Transverse colon (tissue), 4 donors: ENCODE data around the gene CWC25. TPM values are rescaled to one million over a fixed set of nuclear protein-coding genes. Genes with fewer than 3 reads are reported as not detected.

Source experiments
- DNase-seq: peaks from one replicate; pipeline ENCODE4 v3.0.0-alpha.2; 2019
- H3K27ac ChIP-seq, 4 donors: fragments of 200-600 bp; sonication (generic); 2 replicates each; pipeline ENCODE4 v1.5.1; 2016 to 2018; ENCODE audit warnings: inconsistent platforms in 4 of 4
- H3K27me3 ChIP-seq: fragments of 200-600 bp; sonication (generic); 2 replicates; pipeline ENCODE4 v1.5.1; 2017; ENCODE audit warnings: inconsistent platforms
- H3K36me3 ChIP-seq, 4 donors: fragments of 200-600 bp; sonication (generic); 2 replicates each; pipeline ENCODE4 v1.5.1; 2017 to 2019; ENCODE audit warnings: inconsistent platforms in 4 of 4
- H3K4me1 ChIP-seq, 4 donors: fragments of 200-600 bp; sonication (generic); 2 replicates each; pipeline ENCODE4 v1.5.1; 2017 to 2020; ENCODE audit warnings: inconsistent platforms in 4 of 4
- H3K4me3 ChIP-seq, 4 donors: fragments of 200-600 bp; sonication (generic); 1 replicate in 1 of 4; 2 replicates in 3 of 4; pipeline versions ENCODE4 v1.5.1 to v1.6.1; 2017 to 2019; ENCODE audit warnings: inconsistent platforms in 4 of 4
- H3K9me3 ChIP-seq, 2 donors: fragments of 200-600 bp; sonication (generic); 2 replicates each; pipeline ENCODE4 v1.5.1; 2017 to 2019; ENCODE audit warnings: inconsistent platforms in 2 of 2
- CTCF ChIP-seq, 5 experiments: fragments of 200-600 bp in 3 of 5; fragments of 450-650 bp in 2 of 5; sonication (generic) in 3 of 5; IDR thresholded peaks; 1 replicate in 2 of 5; 2 replicates in 3 of 5; pipeline ENCODE4 v1.5.1; 2016 to 2017; ENCODE audit warnings: antibody characterized with exemption in 5 of 5, inconsistent platforms in 3 of 5, mild to moderate bottlenecking in 2 of 5, moderate library complexity in 1 of 5
- EP300 ChIP-seq: sonication (generic); formaldehyde crosslinking; IDR thresholded peaks from one replicate; pipeline ENCODE4 v1.6.1; 2017; ENCODE audit warnings: antibody characterized with exemption, low read depth
- POLR2A ChIP-seq: fragments of 450-650 bp; IDR thresholded peaks from one replicate; pipeline ENCODE4 v1.6.1; 2016; ENCODE audit warnings: antibody characterized with exemption, mild to moderate bottlenecking, moderate library complexity
- POLR2AphosphoS5 ChIP-seq, 3 donors: sonication (generic); formaldehyde crosslinking; IDR thresholded peaks; one replicate each; pipeline ENCODE4 v1.6.1; 2016; ENCODE audit warnings: antibody characterized with exemption in 3 of 3
- WGBS, 2 donors: methylation state at CpG; one replicate each; pipeline ENCODE4 v1.1.5; 2018; ENCODE audit warnings: low coverage in 1 of 2; 5-methylcytosine and 5-hydroxymethylcytosine counted together
- in situ Hi-C, 4 donors: fragments of 200-750 bp; cut with MboI; loops; one replicate each; pipeline versions ENCODE4 v1.15.0 to v1.15.1; 2017; ENCODE audit warnings: low sequenced_read_pairs in 3 of 4, low pct_ligation_motif_present in 1 of 4, low pct_unique_long_range_greater_than_20kb in 1 of 4
- intact Hi-C: fragments of 100-400 bp; cut with DNase I; formaldehyde crosslinking; loops from one replicate; pipeline ENCODE4 v1.15.1; 2023; ENCODE audit warnings: low total_unique reads
- total RNA-seq, 4 donors: library from RNA; depleted of rRNA; stranded (reverse); fragments of >200 nt; gene quantifications; one replicate each; pipeline ENCODE4 v1.1.0, GENCODE V29; 2016

Gene CWC25
- total RNA-seq = 10 to 100 TPM; 22.1 to 97.3 (median 37.5) TPM

GRCh38 chr17:38824899-38825761 lies at the start of gene CWC25:
Gene CWC25 (minus strand): TSS chr17:38825321. CDS start chr17:38825183, 138 bp downstream.
- no peaks in the 10 kb centered on the region for H3K9me3 ChIP-seq
- peak within 1 kb of the TSS; percentile 68 to 79 (median 70) for H3K4me3 ChIP-seq
- TF ChIP-seq POLR2A (peak; percentile 89), CTCF (IDR thresholded peaks at IDR 0.05) (peak in 1 of 5 experiments; percentile 14), EP300 (peak; percentile 73), POLR2AphosphoS5 (IDR thresholded peaks at IDR 0.05) (peak; percentile 96 to 97 (median 97))
- WGBS, 2 donors = 2% methylated on average over 8 to 54 of the region's 55 CpGs
- H3K36me3 ChIP-seq = peaks cover 0 to 8% (median 2%) of the 10 kb centered on the region in 4 donors
- H3K27me3 ChIP-seq = no peaks in the 10 kb centered on the region
- in situ Hi-C loops = no loop called here
- DNase-seq = peak; percentile 97
- intact Hi-C loops = no loop called here
- peaks cover 9 to 22% (median 15%) of the 10 kb centered on the region in 4 donors for H3K4me1 ChIP-seq
- H3K27ac ChIP-seq = peak within 1 kb of the TSS; percentile 92 to 99 (median 95)

GRCh38 chr17:38873640-38874380 lies 48.7 kb upstream of the CWC25 start:
- in situ Hi-C loops = loop anchor here in 1 of 4 donors (25.0 kb wide), 1 partner anchor 288 kb away; the partner anchor contains the start of genes ARL5C and PLXDC1
- intact Hi-C loops = loop anchor here (2.0 kb wide), 1 partner anchor 49 kb away; no protein-coding TSS in a partner anchor
- H3K9me3 ChIP-seq = no peaks in the 10 kb centered on the region
- peak; percentile 56 for DNase-seq
- H3K4me3 ChIP-seq = peak overlapping the region in 1 of 4 donors; percentile 1
- no peaks in the 10 kb centered on the region for H3K27me3 ChIP-seq
- peaks cover 44 to 76% (median 60%) of the 10 kb centered on the region in 4 donors for H3K4me1 ChIP-seq
- H3K27ac ChIP-seq = peak overlapping the region; percentile 91 to 99 (median 98)
- no peak for TF ChIP-seq CTCF (IDR thresholded peaks at IDR 0.05)
- no peak for TF ChIP-seq POLR2AphosphoS5 (IDR thresholded peaks at IDR 0.05)
- no peak for TF ChIP-seq EP300
- no peak for TF ChIP-seq POLR2A
- 40% methylated on average over 9 of the region's 9 CpGs; no CpG with 5 or more reads in 1 of the 2 donors for WGBS, 2 donors
- H3K36me3 ChIP-seq = peaks cover 0 to 6% (median 0%) of the 10 kb centered on the region in 4 donors

- peak; percentile 28 for DNase-seq
- Histone ChIP-seq H3K36me3 (no peaks in the 10 kb centered on the region), H3K9me3 (no peaks in the 10 kb centered on the region), H3K4me1 (peaks cover 50 to 75% (median 68%) of the 10 kb centered on the region in 4 donors), H3K27ac (peak overlapping the region; percentile 91 to 99 (median 98)), H3K4me3 (peak overlapping the region in 1 of 4 donors; percentile 97), H3K27me3 (no peaks in the 10 kb centered on the region)
- intact Hi-C loops = loop anchor here (2.0 kb wide), 1 partner anchor 50 kb away; no protein-coding TSS in a partner anchor
- WGBS, 2 donors = 0 to 43% methylated on average over 1 to 9 of the region's 9 CpGs
- TF ChIP-seq POLR2A (no peak), POLR2AphosphoS5 (IDR thresholded peaks at IDR 0.05) (no peak), CTCF (IDR thresholded peaks at IDR 0.05) (no peak), EP300 (no peak)
- in situ Hi-C loops = loop anchor here in 1 of 4 donors (25.0 kb wide), 1 partner anchor 289 kb away; the partner anchor contains the start of genes ARL5C and PLXDC1
These were observed 47.7 kb upstream of the CWC25 start for GRCh38 chr17:38872671-38873385.
